ENCODE results near the gene NOP53. TPM values are rescaled to one million over a fixed set of nuclear protein-coding genes. Genes with fewer than 3 reads are reported as not detected.

NOP53 gene
- total and polyA plus RNA-seq, 2 of the 13 experiments (the other 11 are each of a cell fraction or from before 2014, with no cell fraction given), result 53.9 to 141 TPM

- peak; percentile 81 for TF ChIP-seq IKZF4 (CRISPR knock-in tag; IDR thresholded peaks at IDR 0.05; ENCODE audit: borderline replicate concordance, low read depth, not compliant biosample characterization)
- TF ChIP-seq PHF5A (CRISPR knock-in tag; IDR thresholded peaks at IDR 0.05; ENCODE audit: low read depth, unreplicated experiment), result peak; percentile 42
- peak; percentile 78 for TF ChIP-seq ZFY (CRISPR knock-in tag; IDR thresholded peaks at IDR 0.05)
- TF ChIP-seq PRDM4 (CRISPR knock-in tag; IDR thresholded peaks at IDR 0.05; ENCODE audit: borderline replicate concordance), result no peak
- peak; percentile 77 for TF ChIP-seq TFDP2 (CRISPR knock-in tag; IDR thresholded peaks at IDR 0.05)
- TF ChIP-seq ATF3 (CRISPR knock-in tag; IDR thresholded peaks at IDR 0.05), result no peak; the same call in 1 of the 2 replicates
- TF ChIP-seq, protein P1, sequence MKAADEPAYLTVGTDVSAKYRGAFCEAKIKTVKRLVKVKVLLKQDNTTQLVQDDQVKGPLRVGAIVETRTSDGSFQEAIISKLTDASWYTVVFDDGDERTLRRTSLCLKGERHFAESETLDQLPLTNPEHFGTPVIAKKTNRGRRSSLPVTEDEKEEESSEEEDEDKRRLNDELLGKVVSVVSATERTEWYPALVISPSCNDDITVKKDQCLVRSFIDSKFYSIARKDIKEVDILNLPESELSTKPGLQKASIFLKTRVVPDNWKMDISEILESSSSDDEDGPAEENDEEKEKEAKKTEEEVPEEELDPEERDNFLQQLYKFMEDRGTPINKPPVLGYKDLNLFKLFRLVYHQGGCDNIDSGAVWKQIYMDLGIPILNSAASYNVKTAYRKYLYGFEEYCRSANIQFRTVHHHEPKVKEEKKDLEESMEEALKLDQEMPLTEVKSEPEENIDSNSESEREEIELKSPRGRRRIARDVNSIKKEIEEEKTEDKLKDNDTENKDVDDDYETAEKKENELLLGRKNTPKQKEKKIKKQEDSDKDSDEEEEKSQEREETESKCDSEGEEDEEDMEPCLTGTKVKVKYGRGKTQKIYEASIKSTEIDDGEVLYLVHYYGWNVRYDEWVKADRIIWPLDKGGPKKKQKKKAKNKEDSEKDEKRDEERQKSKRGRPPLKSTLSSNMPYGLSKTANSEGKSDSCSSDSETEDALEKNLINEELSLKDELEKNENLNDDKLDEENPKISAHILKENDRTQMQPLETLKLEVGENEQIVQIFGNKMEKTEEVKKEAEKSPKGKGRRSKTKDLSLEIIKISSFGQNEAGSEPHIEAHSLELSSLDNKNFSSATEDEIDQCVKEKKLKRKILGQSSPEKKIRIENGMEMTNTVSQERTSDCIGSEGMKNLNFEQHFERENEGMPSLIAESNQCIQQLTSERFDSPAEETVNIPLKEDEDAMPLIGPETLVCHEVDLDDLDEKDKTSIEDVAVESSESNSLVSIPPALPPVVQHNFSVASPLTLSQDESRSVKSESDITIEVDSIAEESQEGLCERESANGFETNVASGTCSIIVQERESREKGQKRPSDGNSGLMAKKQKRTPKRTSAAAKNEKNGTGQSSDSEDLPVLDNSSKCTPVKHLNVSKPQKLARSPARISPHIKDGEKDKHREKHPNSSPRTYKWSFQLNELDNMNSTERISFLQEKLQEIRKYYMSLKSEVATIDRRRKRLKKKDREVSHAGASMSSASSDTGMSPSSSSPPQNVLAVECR (CRISPR knock-in tag; IDR thresholded peaks at IDR 0.05; ENCODE audit: borderline replicate concordance), result peak; percentile 71; the same call in 1 of the 2 replicates
- TF ChIP-seq TERF1 (CRISPR knock-in tag; IDR thresholded peaks at IDR 0.05), result peak; percentile 18; the same call in 1 of the 2 replicates
- no peak; the same call in 1 of the 2 replicates for TF ChIP-seq KMT2B (CRISPR knock-in tag; IDR thresholded peaks at IDR 0.05)
- TF ChIP-seq MYNN (CRISPR knock-in tag; IDR thresholded peaks at IDR 0.05; ENCODE audit: low read depth), result no peak
- TF ChIP-seq NCOA2 (CRISPR knock-in tag; IDR thresholded peaks at IDR 0.05), result no peak
- no peak for TF ChIP-seq ZNF790 (CRISPR knock-in tag; IDR thresholded peaks at IDR 0.05; ENCODE audit: borderline replicate concordance)
- no peak for TF ChIP-seq PCBP2 (optimal IDR thresholded peaks at IDR 0.05; ENCODE audit: low read depth, low read length, poor library complexity, severe bottlenecking)
- TF ChIP-seq NKX3-1 (CRISPR knock-in tag; IDR thresholded peaks at IDR 0.05), result peak; percentile 75; the same call in 1 of the 2 replicates
- no peak for TF ChIP-seq PLRG1 (conservative IDR thresholded peaks at IDR 0.05)
- TF ChIP-seq SMARCE1 (IDR thresholded peaks at IDR 0.05; ENCODE audit: borderline replicate concordance), result no peak
Measured at GRCh38 chr19:47778049-47778953, 33.0 kb downstream of the NOP53 start, which contains the start of gene SELENOW (continued).
